Fibroblast of peridontal ligament (primary cell): ENCODE results near the gene SIPA1L2.

Experiments used
- DNase-seq: peaks from one replicate; pipeline ENCODE4 v3.0.0-alpha.2; 2010; ENCODE audit errors: extremely low read depth

The SIPA1L2 gene

DNA sequence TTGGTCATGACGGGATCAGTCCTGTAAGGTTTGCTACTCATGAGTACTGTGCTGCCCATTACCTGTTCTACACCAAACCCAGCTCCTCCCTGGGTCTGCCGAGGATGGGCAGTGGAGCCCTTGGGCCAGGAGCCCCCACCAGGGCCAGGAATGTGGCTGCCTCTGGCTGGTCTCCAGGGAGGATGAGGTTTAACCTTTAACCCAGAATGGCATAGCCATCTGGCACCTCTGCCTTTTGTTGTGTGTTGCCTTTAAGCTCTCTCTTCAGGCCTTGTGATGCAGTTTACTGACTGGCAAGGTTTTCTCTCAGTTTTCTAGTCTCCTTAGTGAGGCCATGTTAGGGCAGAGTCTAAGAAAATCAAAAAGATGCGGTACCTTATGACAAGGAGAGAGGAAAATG, 38.6 kb downstream of the SIPA1L2 start:
- no peak for DNase-seq

DNA sequence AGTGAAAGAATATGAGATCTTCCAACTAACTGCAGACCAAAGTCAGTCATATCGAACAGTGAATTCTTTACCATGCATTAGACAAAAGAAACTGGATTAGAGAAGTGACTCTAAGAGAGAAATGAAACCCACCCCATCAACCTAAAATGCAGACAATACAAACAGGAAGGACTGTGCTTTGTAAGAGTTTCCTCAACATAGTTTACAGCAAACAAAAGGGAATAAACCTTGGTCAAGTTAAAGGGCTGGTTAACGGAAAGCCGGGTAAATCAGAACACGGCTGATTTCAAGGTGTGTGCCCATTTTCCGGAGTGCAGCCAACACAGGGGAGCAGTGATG, 39.2 kb downstream of the SIPA1L2 start:
- no peak for DNase-seq

DNA sequence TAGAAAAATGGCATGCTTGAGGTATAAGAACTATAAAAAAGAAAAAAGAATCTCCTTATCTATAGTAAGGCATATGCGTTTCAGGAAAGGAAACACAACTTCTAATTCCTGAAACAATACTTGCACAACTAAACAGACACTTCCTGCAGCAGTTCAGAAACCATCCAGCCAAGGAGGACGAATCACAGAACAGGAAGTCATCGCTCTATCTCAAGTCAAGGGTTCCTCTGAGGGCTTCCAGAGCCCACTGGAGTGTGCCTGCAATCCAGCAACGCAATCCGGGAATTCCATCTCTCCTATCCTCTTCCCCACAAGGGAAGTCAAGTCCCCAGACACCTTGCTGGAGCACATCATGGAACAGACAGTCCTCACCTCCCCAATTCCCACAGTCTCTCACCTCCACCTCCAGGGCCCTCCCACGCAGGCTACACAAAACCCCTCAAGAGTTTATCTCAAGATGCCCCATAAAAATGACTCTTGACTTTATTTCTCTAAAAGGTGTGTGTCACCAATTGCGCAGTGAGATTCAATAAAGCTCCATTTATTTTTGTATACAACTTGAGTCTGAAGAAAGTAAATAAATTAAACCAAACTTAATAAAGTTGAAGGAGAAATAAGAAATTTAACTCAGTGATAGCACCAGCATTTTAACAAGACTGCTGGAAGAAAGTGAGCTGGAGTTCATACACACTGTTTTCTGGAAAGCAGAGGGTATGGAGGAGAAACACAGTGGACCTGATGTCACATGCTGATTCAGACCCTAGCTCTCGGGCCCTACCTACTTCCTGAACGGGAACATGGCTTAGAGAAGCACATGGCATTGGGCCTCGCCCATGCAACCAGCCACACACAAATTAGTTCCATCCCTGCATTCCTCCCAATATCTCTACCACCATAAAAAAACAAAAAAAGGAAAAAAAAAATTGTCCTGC, 39.9 kb downstream of the SIPA1L2 start:
- DNase-seq = peak; percentile 42

DNA sequence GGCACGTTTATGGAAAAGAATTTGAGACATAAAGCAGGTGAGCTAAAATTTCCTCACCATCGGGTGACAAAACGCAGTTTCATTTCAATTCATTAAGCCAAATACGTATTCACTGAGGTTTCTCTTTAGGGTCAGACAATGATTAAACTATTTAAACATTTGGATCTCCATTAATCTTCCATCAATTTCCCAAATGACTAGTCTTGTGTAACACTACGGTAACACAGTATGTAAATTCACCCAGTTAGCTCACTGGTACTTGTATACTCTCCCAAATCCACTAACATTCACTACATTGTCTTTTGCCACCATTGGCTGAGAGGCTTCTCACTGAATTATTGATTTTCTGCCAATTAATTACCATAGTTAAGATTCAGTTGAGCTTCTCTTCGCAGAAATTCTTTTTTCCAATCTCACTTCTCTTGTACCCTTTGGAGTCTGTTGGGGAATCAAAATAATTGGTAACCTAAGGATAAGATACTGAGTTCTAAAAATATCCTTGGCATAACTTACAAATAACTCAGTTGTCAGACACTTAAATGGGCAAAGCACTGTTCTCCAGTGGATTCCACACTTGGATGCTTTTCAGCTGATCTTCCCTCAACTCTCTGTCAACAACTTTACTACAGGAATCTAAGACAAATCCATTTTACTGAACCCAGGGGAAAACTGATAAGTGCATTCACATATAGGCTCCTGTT, 40.7 kb downstream of the SIPA1L2 start:
- DNase-seq = no peak

DNA sequence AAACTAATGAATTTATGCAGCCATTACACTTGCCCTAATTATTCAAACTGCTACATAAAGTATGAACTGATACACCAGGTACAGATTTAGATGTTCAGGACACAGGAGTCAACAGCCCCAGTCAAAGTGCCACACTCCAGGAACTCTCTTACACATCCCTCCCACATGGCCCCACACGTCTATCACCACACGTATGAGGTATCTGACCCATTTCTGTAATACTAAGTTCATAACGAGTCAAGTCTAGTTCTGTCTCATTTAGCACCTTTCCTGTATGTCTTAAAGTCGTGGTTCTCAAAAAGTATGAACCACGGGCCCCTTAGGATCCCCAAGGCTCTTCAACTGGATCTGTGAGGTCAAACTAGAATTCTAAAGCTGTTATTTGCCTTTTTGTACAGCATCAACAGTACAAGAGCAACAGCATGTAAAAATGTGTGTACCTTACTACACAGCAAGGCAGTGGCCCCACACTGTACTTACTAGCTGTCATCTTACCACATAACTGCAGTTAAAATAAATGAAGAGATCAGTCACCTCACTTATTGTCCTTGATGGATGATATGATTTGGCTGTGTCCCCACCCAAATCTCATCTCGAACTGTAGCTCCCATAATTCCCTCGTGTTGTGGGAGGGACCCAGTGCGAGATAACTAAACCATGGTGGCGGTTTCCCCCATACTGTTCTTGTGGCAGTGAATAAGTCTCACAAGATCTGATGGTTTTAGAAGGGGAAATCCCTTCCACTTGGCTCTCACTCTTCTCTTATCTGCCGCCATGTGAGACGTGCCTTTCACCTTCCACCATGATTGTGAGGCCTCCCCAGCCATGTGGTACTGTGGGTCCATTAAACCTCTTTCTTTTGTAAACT, 42.6 kb downstream of the SIPA1L2 start:
- DNase-seq = no peak

DNA sequence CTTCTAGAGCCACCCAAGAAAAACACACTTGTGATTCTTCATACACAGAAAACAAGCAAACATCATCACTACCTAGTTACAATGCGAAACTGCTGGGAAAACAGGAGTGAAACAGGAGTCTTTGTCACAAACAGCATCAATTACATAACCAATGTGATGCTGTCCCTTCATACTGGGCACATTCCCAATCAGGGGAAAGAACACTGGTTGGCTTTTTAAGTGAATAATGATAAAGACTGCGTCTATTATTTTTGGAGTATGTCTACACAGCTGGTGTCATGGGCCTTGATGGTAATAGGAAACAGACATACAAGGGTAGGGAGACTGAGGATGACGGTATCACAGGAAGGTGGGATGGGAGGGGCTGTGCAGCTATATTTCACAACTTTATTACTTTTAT, 43.3 kb downstream of the SIPA1L2 start:
- no peak for DNase-seq

DNA sequence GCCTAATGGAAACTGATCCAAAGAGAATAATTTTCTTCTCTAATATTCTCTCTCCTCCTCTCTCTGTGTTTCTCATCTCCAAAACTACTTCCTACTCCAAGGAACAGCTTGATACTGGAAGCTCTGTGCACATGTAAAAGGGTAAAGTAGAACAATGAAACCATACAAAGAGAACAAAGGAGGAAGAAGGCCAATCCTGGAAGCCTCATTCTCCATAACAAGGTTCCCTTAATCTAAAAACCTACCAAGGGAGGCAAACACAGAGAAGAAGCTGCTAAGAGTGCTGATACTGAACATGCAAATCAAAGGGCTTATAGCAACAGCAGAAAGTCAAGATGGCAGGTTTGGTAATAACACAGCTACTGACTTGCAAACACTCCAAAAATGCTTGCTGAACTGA, 44.4 kb downstream of the SIPA1L2 start:
- no peak for DNase-seq

DNA sequence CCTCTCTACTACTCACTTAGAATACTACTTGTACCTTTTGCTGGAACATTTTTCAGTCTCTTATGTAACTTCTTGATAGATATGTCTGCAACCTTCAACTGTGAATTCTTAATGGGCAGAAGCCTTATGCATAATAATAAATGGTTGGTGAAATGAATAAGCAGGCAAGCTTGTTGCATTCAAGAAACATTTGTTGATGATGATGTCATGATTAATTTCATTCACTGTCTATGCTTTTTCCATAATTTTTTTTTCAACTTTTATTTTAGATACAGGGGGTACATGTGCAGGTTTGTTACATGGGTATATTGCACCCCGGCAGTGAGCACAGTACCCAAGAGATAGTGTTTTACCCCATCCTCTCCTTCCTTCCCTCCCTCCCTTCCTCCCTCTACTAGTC, 48.0 kb downstream of the SIPA1L2 start:
- no peak for DNase-seq
